ENCODE data around the gene CD1E.
"Not testable (repeated sequence)": the region's sequence is repeated elsewhere in the genome, so short reads cannot be mapped to it uniquely, and the experiment has no call there.

Gene CD1E

DNA sequence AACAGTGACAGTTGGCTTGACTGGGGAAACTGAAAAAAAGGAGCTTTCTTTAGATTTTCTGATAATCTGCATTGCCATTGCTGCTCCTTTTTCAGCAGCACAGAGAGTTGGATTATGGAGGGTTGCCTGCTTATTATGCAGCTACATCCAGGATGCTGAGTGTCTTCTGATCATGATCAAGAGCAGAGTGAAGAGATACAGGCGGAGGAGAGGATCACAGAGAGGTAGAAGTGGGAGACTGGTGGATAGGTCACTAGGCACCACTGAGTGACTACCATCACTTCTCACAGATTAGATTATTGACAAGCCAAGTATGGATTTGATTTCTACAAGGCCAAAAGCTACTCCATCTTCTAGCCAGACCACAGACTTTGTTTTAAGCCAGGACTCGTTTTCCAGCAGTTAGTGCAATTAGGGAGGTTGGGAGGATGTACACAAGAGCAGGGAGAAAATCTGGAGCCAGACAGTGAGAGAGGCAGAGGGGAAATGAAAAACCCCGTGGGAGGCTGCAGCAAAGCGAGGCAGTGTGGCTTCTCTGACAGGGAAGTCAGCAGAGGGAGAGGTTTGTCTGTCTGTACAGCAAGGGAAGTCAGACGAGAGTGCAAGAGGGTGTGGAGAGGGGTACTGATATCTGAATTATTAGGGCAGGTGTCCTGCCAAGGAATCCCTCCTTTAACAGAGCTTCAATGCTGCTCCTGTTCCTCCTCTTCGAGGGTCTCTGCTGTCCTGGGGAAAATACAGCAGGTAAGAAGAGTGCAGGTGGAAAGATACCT lies at the start of gene CD1E:
Gene CD1E (plus strand): TSS at position 592 of the 773 bp plus-strand sequence. CDS start 95 bp downstream, at position 687.
- DNase-seq, result no peak

DNA sequence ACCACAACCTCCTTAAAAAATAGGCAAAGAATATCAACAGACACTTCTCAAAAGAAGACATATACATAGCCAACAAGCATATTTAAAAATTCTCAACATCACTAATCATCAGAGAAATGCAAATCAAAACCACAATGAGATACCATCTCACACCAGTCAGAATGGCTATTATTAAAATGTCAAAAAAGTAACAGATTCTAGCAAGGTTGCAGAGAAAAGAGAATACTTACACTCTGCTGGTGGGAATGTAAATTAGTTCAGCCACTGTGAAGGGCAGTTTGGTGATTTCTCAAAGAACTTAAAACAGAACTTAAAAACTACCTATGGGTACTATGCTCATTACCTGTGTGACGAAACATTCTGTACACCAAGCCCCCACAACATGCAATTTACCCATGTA lies 43.1 kb upstream of the CD1E start:
- DNase-seq, result no peak

- DNase-seq, result no peak
Observed at GRCh38 chr1:158311066-158311465, 42.6 kb upstream of the CD1E start.

DNA sequence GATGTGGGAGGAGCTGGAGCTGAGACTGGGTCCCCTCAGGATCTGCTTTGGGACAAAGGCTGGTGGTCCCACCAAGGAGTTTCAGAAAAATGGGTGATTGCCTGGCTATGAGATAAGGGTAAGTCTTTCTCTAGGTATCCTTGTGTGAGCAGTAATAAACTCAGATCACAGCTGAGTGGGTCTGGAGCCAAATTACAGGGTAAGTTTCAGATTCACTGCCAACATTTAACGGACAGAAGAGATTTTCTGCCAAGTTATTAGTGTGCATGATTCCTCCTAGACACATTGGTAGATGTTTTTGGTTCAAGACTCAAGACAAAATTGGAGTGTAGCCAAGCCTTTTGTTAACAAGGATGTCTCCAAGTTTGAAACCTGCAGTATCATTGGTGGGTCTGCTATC lies 29.8 kb upstream of the CD1E start:
- no peak for DNase-seq

GRCh38 chr1:158324395-158324794 lies 29.3 kb upstream of the CD1E start:
- no peak for DNase-seq

- DNase-seq, result no peak
Observed at GRCh38 chr1:158327481-158327880, 26.2 kb upstream of the CD1E start.

- DNase-seq, result no peak
Observed at GRCh38 chr1:158328426-158328825, 25.3 kb upstream of the CD1E start.

- no peak for DNase-seq
Observed at GRCh38 chr1:158329300-158329699, 24.4 kb upstream of the CD1E start.

DNA sequence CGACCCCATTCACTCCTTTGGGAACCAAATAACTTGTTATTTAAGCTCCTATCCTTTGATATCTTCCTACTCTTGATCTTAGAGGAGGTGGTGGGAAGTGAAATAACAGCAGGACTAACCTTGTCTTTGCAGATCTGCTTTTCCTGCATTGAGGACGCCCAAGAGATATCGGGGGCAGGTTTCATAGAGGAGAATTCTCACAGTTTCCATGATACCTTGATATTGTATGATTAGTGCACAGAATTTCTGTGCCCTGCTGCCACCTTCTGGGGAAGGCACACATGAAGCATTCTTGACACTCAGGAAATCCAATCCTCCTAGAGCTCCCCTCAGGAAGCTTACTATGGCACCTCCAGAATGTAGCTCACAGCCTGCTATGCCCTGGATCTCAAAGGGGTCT lies 24.0 kb upstream of the CD1E start:
- DNase-seq, result no peak

DNA sequence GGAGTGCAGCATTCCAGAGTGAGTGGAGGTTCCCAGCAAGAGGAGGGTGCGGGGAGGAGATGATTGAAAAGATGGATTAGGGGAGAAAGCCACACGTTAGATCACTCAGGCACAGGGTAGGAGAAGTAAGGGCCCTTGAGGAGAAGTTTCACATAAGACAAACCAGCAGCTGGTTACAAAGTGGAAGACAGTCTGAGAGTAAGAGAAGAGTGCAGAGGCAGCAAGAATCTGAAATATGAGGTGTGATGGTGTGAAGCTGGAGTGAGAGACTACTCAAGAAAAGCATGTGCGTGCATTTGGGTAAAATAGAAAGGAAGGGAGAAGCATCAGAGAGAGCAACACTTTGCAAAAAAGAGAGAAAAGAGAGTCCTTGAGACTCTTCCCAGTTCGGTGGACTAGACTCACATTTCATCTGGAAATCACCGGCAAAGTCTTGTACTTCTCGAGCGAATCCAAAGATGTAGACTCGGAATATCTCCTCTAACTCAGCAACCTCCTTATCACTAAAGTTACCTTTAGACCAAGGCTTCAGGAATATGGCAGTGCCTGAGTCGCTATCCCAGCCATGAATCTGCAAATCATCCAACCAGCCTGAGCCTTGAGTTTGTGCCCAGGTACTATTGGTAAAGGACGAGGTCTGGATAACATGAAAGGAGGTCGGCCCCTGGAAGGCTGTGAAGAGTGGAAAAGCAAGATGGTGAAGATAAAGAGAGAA lies 23.1 kb upstream of the CD1E start:
- no peak for DNase-seq

- DNase-seq, result no peak
Observed at GRCh38 chr1:158331106-158331425, 22.6 kb upstream of the CD1E start.

DNA sequence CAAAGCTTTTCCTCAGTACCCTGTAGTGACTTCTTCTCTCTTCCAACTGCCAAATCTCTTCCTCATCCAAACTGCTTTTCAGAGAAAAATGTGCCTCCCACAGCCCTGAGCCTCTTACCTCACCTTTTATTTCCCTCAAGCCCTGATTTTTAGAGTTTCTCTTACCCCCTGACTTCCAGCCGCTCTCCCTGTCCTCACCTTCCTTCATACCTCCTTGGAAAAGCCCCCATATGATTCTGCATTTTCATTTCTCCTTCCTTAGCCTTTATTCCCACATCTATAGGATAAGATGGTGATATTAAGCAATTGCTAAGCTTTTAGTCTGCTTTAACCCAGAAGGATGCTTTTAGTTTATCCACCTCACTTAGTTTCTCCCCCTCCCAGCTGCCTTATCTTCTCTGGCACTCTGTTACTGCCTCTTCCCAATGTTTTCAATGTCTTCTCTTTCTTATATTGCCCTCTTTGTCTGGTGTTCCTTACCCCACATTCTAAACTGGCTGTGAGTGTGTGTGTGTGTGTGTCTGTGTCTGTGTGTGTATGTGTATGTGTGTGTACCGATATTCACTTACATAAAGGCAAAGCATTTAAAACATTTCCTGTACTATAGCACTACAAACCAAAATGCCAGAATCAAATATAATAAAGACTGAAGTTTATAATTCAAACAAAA lies 22.1 kb upstream of the CD1E start, which contains the start of gene CD1B:
Gene CD1B (minus strand): TSS at position 51 of the 670 bp plus-strand sequence. CDS start 108 bp downstream, outside the sequence.
- no peak for DNase-seq

DNA sequence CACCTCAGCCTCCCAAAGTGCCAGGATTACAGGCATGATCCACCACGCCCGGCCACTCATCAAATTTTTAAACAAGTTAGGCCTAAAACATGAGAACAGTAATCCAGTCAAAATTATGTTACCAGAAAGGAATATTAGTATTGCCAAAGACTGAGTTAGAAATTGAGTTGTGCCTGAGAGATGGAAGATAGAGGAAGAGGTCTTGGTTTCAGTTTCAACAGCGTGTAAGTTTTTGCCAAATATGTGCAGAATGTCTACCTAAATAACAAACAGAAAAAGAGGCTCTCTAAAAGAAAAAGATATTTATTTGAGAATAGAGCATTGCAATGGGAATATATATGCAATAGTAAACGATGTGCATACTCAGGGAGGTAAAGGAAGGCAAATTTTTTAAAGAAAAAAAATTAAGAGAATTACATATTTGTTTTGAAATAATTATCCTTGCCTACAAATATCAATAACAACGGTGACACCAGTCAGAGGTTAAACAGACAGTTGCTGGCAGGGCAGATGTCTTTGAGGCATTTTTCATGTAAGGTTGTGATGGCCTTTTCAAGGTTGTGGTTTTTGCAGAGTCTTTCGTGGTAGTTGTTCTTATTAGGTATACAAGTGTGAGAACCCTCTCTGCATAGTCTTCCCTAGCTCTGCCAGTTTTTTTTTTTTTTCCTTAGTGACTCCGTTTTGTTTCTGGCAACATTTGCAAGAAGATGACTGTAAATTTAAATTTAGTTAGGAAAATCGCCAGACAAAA lies 20.1 kb upstream of the CD1E start:
- DNase-seq, result no peak

DNA sequence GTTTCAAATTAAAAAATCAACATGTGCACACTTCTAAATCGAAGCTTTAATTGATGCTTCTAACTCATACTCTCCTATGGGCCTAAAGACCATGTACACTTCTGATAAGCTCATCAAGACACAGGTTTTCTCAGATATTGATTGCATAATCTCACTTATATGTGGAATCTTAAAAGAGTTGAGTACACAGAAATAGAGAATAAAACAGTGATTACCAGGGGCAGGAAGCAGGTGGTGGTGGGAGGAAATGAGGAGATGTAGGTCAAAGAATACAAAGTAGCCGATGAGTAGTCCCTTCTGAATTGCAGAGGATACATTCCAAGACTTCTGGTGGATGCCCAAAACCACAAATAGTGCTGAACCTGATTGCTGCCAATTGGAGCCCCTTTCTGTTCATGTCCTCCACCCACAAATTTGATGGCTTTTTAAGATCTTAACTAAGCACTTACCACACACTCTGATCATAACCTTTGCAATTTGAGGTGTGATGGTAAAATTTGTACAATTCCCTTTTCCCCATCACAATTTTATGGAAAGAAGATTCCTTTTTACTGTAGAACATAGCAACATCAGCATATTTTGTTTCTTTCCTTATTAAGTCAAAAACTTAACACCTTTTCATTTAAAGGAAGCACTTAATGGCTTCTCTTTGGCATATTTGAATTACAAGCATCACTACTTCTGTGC lies 19.0 kb upstream of the CD1E start:
- no peak for DNase-seq

DNA sequence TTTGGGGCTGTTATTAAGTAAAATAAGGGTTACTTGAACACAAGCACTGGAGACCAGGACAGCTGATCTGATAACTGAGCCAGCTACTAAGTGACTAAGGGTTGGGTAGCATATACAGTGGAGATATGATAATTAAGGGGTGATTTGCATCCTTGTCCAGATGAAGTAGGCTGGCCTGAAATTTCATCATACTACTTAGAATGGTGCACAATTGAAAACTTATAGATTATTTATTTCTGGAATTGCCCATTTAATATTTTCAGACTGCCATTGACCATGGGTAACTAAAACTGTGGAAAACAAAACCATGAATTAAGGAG lies 18.5 kb upstream of the CD1E start:
- no peak for DNase-seq

DNA sequence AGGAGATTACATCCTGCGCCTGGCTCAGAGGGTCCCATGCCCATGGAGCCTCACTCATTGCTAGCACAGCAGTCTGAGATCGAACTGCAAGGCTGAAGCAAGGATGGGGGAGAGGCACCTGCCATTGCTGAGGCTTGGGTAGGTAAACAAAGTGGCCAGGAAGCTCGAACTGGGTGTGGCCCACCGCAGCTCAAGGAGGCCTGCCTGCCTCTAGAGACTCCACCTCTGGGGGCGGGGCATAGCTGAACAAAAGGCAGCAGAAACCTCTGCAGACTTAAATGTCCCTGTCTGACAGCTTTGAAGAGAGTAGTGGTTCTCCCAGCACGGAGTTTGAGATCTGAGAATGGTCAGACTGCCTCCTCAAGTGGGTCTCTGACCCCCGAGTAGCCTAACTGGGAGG lies 17.3 kb upstream of the CD1E start:
- DNase-seq, result not testable (repeated sequence)

GRCh38 chr1:158348946-158349345 lies 4.7 kb upstream of the CD1E start:
- not testable (repeated sequence) for DNase-seq

DNA sequence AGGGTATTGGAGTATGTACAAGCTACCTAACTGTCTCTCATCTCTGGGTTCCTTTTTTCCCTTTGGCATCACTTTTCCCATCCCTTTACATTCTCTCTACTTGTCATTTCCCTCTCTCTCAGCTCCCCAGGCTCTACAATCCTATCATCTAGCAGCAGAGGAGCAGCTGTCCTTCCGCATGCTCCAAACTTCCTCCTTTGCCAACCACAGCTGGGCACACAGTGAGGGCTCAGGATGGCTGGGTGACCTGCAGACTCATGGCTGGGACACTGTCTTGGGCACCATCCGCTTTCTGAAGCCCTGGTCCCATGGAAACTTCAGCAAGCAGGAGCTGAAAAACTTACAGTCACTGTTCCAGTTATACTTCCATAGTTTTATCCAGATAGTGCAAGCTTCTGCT lies 561 bp downstream of the CD1E start:
- DNase-seq, result no peak

DNA sequence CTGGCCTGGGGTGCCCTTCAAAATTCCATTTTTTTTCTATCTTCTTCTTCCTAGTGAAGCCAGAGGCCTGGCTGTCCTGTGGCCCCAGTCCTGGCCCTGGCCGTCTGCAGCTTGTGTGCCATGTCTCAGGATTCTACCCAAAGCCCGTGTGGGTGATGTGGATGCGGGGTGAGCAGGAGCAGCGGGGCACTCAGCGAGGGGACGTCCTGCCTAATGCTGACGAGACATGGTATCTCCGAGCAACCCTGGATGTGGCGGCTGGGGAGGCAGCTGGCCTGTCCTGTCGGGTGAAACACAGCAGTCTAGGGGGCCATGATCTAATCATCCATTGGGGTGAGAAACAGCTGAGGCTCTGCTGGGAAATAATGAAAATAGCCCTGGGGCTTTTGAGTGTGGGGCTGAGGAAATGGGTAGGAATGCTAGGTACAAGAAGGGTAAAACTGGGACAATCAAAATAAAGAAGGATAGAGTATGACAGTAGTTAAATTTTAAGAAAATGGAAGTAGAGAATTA lies 2.1 kb downstream of the CD1E start:
- DNase-seq, result no peak

DNA sequence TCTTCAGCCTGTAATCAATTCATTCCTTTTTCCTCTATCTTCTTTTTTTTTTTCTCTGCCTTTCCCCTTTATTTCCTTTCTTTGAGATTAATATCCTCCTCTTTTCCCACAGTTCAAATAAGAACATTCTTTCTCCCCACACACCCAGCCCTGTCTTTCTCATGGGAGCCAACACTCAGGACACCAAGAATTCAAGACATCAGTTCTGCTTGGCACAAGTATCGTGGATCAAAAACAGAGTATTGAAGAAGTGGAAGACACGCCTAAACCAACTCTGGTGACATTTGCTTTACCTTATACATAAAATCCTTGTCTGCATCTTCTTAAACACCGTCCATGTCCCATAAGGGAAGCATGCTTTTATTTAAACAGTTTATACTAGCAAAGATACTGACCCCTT lies 2.9 kb downstream of the CD1E start:
- DNase-seq, result no peak

GRCh38 chr1:158357441-158357840 lies 3.7 kb downstream of the CD1E start:
- DNase-seq, result no peak

DNA sequence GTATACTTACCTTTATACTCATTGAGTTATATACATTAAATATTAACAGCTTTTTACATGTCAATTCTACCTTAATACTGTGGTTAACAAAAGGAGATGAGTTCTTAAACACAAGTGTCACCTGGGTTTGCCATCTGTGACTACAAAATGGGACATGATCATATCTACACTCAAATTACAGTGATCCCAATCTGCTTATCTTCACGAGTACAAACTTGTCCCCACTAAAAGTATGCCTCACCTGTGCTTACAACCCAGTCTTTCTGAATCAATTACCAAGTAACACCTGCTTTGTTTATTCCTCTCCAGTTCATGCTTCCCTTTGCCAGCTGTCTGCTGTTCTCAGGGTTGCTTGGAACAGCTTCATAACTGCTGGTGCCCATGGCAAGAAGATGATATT lies 8.8 kb downstream of the CD1E start:
- no peak for DNase-seq

GRCh38 chr1:158362941-158363340 lies 9.2 kb downstream of the CD1E start:
- no peak for DNase-seq

Measured in NCI-H2081 (cell line).